Activated gamma-delta T cell treated with Interleukin-2 at 50 U/mL for 16 hours (primary cell): Measurements from ENCODE around the gene STK24.

Source experiments
- DNase-seq: peaks from one replicate; pipeline ENCODE4 v3.0.0-alpha.2; 2020

The STK24 gene

GRCh38 chr13:98508280-98508679 lies 68.6 kb downstream of the STK24 start:
- DNase-seq = no peak

GRCh38 chr13:98507282-98507797 lies 69.6 kb downstream of the STK24 start:
- DNase-seq = no peak

GRCh38 chr13:98506728-98507230 lies 70.1 kb downstream of the STK24 start:
- DNase-seq = no peak

GRCh38 chr13:98506322-98506721 lies 70.6 kb downstream of the STK24 start:
- no peak for DNase-seq

- DNase-seq = no peak
Measured at GRCh38 chr13:98505217-98505616, 71.7 kb downstream of the STK24 start.

- no peak for DNase-seq
Measured at GRCh38 chr13:98504371-98504963, 72.4 kb downstream of the STK24 start.

GRCh38 chr13:98504029-98504351 lies 72.9 kb downstream of the STK24 start:
- no peak for DNase-seq

- DNase-seq = no peak
Measured at GRCh38 chr13:98503175-98504028, 73.5 kb downstream of the STK24 start.

- DNase-seq = no peak
Measured at GRCh38 chr13:98500963-98501421, 75.9 kb downstream of the STK24 start.

GRCh38 chr13:98496966-98497365 lies 79.9 kb downstream of the STK24 start:
- no peak for DNase-seq

- no peak for DNase-seq
Measured at GRCh38 chr13:98496479-98496791, 80.5 kb downstream of the STK24 start.

- no peak for DNase-seq
Measured at GRCh38 chr13:98495627-98496478, 81.1 kb downstream of the STK24 start.

GRCh38 chr13:98494769-98495168 lies 82.1 kb downstream of the STK24 start:
- DNase-seq = no peak

GRCh38 chr13:98493042-98493712 lies 83.7 kb downstream of the STK24 start:
- no peak for DNase-seq

- no peak for DNase-seq
Measured at GRCh38 chr13:98492335-98493041, 84.4 kb downstream of the STK24 start.

GRCh38 chr13:98490866-98491265 lies 86.0 kb downstream of the STK24 start:
- DNase-seq = no peak

- DNase-seq = no peak
Measured at GRCh38 chr13:98490195-98490836, 86.6 kb downstream of the STK24 start.

GRCh38 chr13:98489446-98490194 lies 87.3 kb downstream of the STK24 start:
- DNase-seq = no peak

GRCh38 chr13:98488736-98489135 lies 88.2 kb downstream of the STK24 start:
- no peak for DNase-seq

- no peak for DNase-seq
Measured at GRCh38 chr13:98487522-98487921, 89.4 kb downstream of the STK24 start.

GRCh38 chr13:98487016-98487415 lies 89.9 kb downstream of the STK24 start:
- no peak for DNase-seq
